HG03280 (cell line): ENCODE results near the gene TAS1R2.
"Not testable (repeated sequence)": the region's sequence is repeated elsewhere in the genome, so short reads cannot be mapped to it uniquely, and the experiment has no call there.

Experiments
- ATAC-seq: cut with Tn5 transposase; IDR thresholded peaks from one replicate; pipeline ENCODE4 v1.9.1; 2021; ENCODE audit warnings: mild to moderate bottlenecking, moderate library complexity; ENCODE audit not compliant: unreplicated experiment

The TAS1R2 gene

DNA sequence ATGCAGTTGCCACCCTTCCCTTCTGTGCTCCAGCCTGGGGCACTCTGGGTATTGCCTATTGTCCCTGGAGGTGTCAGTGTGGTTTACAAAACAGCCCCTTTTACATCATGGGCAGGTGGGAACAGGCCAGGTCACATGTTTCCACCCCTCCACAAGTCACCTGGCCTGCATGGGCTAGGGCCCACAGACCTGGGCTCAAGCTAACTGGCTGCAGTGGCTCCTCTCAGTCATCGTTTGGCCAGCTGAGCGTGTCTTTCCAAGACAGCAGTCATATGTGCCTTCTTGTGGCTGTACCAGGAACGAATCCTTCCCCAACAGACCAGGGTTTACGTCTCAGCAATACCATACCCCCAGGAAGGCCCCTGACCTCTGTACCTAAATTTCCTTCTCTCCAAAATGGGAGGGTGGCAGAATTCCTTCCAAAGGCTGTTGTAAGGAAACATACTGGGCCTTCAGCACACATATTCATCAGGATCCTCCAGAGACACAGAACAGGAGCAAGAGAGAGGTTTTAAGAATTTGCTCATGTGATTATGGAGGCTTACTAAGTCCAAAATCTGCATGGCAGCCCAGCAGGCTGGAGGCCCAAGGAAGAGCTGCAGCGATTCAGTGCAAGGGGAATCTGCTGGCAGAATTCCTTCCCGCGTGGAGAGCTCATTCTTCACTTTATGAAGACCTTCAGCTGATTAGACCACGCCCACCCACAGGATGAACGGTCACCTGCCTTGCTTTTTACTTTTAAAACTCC, 10.6 kb upstream of the TAS1R2 start:
- ATAC-seq, result no peak

- no peak for ATAC-seq
These were observed 9.5 kb upstream of the TAS1R2 start for GRCh38 chr1:18868801-18869424.

- ATAC-seq, result no peak
These were observed 8.9 kb upstream of the TAS1R2 start for GRCh38 chr1:18868354-18868753.

DNA sequence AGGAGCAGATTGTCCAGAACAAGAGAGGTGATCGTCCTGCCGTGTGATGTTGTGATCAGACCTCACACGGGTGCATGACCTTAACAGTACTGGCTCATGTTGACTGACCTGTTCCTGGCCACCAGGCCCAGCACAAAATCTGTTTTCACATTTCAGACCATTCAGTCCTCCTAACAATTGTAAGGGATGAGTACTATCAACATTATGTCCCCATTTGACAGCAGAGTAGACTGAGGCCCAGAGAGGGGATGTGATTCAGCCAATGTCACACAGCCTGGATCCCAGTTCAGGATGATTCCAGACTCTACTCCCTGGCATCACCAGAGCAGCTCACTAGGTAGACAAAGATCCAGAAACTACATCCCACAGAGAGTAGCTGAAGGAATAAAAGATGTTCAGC, 7.4 kb upstream of the TAS1R2 start:
- ATAC-seq, result no peak

- no peak for ATAC-seq
These were observed 6.9 kb upstream of the TAS1R2 start for GRCh38 chr1:18866314-18866713.

DNA sequence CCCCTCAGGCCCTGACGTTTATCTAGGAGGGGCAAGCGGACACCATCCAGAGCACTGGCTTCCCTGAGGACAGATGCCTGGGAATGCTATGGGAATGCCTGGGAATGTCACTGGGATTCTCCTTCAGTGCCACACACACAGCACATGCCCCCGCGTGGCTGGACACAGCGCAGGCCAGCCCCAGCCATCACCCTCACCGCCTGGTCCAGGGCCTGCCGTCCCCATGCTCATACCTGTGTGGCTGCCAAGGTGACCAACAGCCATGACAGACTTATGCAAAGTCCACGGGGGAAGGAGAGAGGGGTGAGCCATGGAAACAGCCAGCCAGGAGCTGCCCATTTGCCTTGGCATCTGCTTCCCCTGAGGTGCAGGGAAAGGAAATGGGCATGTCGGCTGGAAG, 5.7 kb upstream of the TAS1R2 start:
- no peak for ATAC-seq

DNA sequence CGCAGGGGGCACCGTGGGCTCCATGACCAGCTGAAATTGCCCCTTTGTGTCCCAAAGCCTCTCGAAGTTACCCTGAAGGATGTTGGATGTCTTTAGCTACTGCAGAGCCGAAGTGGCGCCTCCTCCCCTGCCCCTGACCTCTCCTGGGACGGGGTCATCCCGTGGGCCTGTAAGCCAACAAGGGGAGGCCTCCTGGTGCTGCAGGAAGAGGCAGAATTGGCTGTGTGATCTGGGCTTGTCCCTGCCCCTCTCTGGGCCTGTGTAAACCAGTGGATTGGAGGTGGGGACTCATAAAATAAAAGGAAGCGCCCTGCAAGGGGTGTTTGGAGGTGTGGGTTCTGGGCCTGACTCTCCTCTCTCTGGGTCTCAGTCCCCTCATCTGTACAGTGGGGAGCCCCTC, 2.1 kb upstream of the TAS1R2 start:
- ATAC-seq, result no peak

- ATAC-seq, result no peak
These were observed 1.6 kb upstream of the TAS1R2 start for GRCh38 chr1:18861082-18861481.

DNA sequence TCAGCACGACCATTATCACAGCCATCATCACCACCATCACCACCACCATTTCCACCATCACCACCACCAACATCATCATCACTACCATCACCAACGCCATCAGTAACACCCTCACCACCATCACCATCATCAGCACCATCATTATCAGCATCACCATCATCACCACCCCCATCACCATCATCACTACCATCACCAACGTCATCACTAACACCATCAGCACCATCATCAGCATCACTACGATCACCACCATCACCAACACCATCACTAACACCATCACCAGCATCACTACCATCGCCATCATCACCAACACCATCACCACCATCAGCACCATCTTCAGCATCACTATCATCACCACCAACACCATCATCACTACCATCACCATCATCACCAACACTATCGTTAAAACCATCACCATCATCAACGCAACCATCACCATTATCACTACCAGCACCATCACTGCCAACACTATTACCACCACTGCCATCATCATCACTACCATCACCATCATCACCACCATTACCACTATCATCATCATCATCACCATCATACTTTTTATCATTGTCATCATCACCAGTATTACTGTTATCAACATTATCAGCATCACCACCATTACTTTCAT, 1.3 kb downstream of the TAS1R2 start:
- ATAC-seq, result no peak

- ATAC-seq, result no peak
These were observed 3.0 kb downstream of the TAS1R2 start for GRCh38 chr1:18856435-18856834.

GRCh38 chr1:18855573-18855972, 3.9 kb downstream of the TAS1R2 start:
- no peak for ATAC-seq

DNA sequence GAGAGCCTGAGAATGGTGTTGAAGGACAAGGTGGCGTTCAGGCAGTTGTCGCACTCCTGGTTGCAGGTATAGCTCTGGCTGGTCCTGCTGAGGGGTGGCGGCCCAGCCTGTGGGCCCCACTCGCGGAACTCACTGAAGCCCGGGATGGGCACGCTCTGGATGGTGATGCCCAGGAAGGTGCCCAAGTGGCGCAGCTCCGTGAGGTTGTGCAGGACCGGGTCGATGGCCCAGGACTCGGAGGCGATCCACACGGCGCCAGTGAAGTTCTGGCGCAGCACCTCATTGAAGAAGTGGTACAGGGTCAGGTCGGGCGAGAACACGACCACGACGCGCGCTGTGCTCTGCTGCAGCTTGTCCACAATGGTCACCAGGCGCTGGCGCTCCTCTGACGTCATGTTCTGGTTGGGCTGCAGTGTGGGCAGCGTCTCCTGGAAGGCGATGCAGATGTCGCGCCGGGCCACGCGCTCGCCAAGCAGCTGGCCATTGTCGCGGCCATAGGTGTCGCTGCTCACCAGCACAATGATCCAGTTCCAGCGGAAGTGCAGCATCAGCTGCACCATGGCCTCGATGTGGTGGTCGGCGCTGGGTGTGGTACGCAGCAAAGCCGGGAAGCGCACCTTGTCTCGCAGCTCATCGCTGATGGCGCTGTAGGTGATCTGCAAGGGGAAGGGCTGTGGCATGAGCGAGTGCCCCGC, 5.0 kb downstream of the TAS1R2 start:
- ATAC-seq, result no peak

DNA sequence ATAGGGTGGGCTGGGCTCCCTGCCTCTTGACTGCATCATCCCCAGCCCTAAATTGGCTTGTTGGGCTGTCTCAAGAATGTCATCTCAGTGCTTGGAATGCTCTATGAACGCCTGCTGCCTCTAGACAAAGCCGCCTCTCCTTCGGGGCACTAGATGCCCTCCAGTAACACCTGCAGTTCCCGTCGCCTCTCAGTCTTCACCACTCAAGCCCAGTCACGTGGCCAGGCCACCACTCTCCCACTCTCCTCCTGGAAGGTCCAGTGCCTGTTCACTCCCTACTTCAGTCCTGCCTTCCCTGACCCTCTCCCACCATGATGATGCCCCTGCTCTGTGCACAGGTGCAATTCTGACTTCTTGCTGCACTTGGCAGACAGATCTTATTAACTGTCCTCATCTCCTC, 7.0 kb downstream of the TAS1R2 start:
- no peak for ATAC-seq

GRCh38 chr1:18849261-18849711, 10.2 kb downstream of the TAS1R2 start:
- ATAC-seq, result no peak

GRCh38 chr1:18847723-18848122, 11.7 kb downstream of the TAS1R2 start:
- not testable (repeated sequence) for ATAC-seq

- ATAC-seq, result no peak
These were observed 19.3 kb downstream of the TAS1R2 start for GRCh38 chr1:18840145-18840544.

GRCh38 chr1:18836654-18837053, 22.8 kb downstream of the TAS1R2 start:
- no peak for ATAC-seq

DNA sequence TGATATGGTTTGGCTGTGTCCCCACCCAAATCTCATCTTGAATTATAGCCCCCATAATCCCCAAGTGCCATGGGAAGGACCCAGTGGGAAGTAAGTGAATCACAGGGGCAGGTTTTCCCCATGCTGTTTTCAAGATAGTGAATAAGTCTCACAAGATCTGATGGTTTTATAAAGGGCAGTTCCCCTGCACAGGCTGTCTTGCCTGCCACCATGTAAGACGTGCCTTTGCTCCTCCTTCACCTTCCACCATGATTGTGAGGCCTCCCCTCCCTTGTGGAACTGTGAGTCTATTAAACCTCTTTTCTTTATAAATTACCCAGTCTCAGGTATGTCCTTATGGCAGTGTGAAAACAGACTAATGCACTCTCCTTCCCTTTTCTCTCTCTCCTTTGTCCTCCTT, 27.1 kb downstream of the TAS1R2 start:
- ATAC-seq, result not testable (repeated sequence)

DNA sequence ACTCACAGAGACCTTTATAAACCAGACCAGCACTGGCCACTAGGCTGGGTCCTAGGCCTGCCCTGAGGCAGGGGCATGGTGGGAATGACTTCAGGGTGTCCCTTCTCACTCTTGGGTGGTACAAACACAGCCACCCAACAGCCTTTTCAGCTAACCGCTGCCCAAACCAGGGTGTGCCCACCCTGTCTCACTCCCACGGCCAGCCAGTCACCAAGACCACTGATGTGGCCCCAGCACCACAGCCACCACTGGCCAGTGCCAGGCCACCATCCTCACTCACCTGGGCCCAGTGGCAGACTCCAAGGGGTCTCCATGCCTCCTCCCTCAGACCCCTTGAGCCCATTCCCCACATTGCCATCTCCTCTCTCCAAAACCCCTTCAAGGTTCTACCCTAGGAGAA, 27.8 kb downstream of the TAS1R2 start:
- ATAC-seq, result no peak

- no peak for ATAC-seq
These were observed 28.9 kb downstream of the TAS1R2 start for GRCh38 chr1:18830596-18830995.

DNA sequence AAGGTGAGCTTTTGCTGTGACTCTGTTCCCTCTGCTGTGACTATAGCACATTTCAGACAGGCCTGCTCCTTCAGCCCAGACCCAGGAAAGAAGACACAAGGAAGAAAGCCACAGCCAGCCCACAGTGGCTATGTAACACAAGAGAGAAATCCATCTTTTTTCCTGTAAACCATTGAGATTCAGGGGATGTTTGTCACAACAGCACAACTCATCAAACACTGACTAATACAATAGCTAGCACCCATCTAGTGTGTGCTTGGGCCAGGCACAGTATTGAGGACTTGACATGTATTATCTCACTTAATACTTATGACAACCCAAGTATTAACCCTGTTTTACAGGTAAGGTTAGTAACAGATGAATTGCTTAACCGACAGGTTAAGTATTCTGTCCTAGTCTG, 29.8 kb downstream of the TAS1R2 start:
- no peak for ATAC-seq

DNA sequence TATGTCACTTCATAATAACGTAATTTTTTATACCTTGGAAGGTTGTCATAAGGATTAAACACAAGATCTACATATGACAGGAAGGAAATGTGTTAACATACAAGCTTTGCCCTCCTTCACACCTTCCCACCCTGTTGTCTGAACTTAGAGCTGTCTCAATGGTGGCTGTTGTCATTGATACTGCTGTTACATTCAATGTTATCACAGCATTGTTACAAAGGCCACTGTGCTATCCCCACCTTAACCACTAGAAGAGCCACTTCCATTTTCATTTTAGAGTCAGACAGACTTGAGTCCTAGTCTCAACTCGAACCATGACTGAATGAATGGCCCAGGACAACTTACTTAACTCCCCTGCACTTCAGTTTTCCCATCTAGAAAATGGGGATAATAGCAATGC, 31.2 kb downstream of the TAS1R2 start:
- ATAC-seq, result no peak
